ENCODE results near the gene COL23A1.

The COL23A1 gene

DNA sequence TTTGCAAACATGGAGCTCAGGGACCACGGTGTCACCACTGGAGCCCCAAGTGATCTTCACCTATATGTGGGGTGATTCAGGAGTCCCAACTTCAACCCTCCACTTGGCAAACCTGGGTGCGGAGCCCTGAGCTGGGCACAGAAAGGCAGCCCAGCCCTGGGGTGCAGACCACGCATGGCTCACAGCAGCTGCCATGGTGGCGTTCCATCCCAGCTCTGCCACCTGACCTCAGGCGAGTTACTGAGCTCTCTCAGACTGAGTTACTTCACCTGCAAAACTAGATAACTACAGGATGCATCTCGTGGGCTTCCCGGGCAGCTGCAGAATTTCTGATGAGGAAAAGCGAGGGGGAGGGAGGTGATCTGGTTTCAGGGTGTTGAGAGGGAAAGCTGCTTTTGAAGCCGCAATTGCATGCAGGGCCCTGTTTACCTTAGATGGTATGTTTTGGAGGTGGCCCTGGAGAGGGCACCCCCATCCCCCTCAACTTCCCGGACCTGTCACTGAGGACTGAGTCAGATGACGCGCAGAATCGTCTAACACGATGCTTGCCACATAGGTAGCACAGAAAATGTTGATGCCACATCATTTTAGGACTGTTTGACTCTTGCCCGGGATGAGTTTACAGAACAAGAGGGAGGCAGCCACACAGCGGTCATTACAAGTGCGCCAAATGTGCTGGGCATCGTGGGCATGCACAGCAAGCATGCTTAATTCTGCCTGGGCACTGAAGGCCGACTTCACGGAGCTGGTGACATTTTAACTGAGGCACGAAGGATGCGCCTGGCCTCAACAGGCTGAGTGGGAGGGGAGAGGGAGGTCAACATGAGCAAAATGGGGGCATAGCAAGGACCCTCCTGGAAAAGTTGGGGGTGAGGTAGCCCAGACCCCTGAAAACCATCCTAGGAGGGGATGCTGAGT lies 154.6 kb downstream of the COL23A1 start:
- Histone ChIP-seq H4K8ac (ENCODE audit: low read depth, low read length) (no peak overlapping the region), H3K23ac (ENCODE audit: low read depth, low read length, poor library complexity) (no peak overlapping the region), H3K27me3 (ENCODE audit: control insufficient read depth in 3 of 3, insufficient read depth in 3 of 3, low read depth in 1 of 3, low read length in 3 of 3) (no peaks in the 10 kb centered on the region), H3K79me1 (ENCODE audit: low read depth, low read length) (no peaks in the 10 kb centered on the region), H2AFZ (ENCODE audit: low read length) (no peak overlapping the region), H3K14ac (ENCODE audit: low read length) (no peak overlapping the region), H2BK120ac (ENCODE audit: low read depth, low read length) (no peak overlapping the region), H3K4me3 (ENCODE audit: low read length in 2 of 2) (no peak overlapping the region), H2BK5ac (ENCODE audit: low read length) (no peak overlapping the region), H4K91ac (ENCODE audit: low read depth, low read length, poor library complexity) (no peak overlapping the region), H3K9ac (ENCODE audit: low read depth, low read length, poor library complexity) (peak overlapping the region; percentile 34), H2AK5ac (ENCODE audit: low read depth, low read length) (peak overlapping the region; percentile 26), H2BK12ac (ENCODE audit: low read length) (peak overlapping the region; percentile 49), H3K18ac (ENCODE audit: low read length) (peak overlapping the region; percentile 83), H3K4ac (ENCODE audit: low read length) (no peak overlapping the region), H3K4me1 (ENCODE audit: control insufficient read depth in 2 of 2, insufficient read depth in 1 of 2, low read depth in 1 of 2, low read length in 2 of 2) (peaks cover 0 to 7% of the 10 kb centered on the region in 2 donors), H3K36me3 (replicated peaks in 1 of 2; ENCODE audit: control insufficient read depth in 2 of 2, insufficient read depth in 2 of 2, low read length in 2 of 2) (no peaks in the 10 kb centered on the region), H2BK15ac (ENCODE audit: low read length) (peak overlapping the region; percentile 57), H3K27ac (replicated peaks; ENCODE audit: low read length) (no peak overlapping the region), H3K9me3 (replicated peaks in 1 of 2; ENCODE audit: control insufficient read depth in 2 of 2, insufficient read depth in 1 of 2, low read depth in 1 of 2, low read length in 2 of 2) (peaks cover 0 to 3% of the 10 kb centered on the region in 2 donors), H3K4me2 (ENCODE audit: insufficient read depth, low read length, poor library complexity, severe bottlenecking) (no peak overlapping the region)
- no CpG with 5 or more reads among the region's 22 CpGs for WGBS, 2 donors (ENCODE audit: extremely low coverage in 2 of 2, insufficient read length in 2 of 2, insufficient replicate concordance in 1 of 2)
- no peak for DNase-seq (ENCODE audit: low spot score)

DNA sequence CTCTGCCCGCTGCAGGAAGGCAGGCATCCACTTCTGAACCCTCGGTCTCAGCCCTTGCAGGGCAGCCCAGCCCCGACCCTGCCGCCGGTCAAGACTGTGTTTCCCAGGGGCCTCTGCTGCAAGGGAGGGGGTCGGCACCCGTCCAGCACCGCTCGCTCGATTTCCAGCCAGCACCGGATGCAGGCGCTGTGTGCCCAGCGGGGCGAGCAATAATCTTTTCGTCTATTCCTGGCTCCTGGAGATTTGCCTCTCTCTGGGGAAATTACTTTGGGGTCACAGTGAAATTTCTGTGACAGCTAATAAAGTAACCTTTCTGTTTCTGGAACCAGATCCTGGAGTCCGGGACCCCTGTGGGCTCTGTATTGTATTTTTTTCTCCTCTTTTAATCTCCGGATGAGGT lies 155.3 kb downstream of the COL23A1 start:
- Histone ChIP-seq H3K9me3 (replicated peaks in 1 of 2; ENCODE audit: control insufficient read depth in 2 of 2, insufficient read depth in 1 of 2, low read depth in 1 of 2, low read length in 2 of 2) (peaks cover 0 to 3% of the 10 kb centered on the region in 2 donors), H3K27me3 (ENCODE audit: control insufficient read depth in 3 of 3, insufficient read depth in 3 of 3, low read depth in 1 of 3, low read length in 3 of 3) (no peaks in the 10 kb centered on the region), H3K4ac (ENCODE audit: low read length) (no peak overlapping the region), H3K4me1 (ENCODE audit: control insufficient read depth in 2 of 2, insufficient read depth in 1 of 2, low read depth in 1 of 2, low read length in 2 of 2) (peaks cover 0 to 7% of the 10 kb centered on the region in 2 donors), H3K36me3 (replicated peaks in 1 of 2; ENCODE audit: control insufficient read depth in 2 of 2, insufficient read depth in 2 of 2, low read length in 2 of 2) (no peaks in the 10 kb centered on the region), H3K18ac (ENCODE audit: low read length) (peak overlapping the region; percentile 1), H4K8ac (ENCODE audit: low read depth, low read length) (no peak overlapping the region), H3K9ac (ENCODE audit: low read depth, low read length, poor library complexity) (no peak overlapping the region), H3K27ac (replicated peaks; ENCODE audit: low read length) (no peak overlapping the region), H3K4me3 (ENCODE audit: low read length in 2 of 2) (no peak overlapping the region), H3K79me1 (ENCODE audit: low read depth, low read length) (no peaks in the 10 kb centered on the region), H2AFZ (ENCODE audit: low read length) (no peak overlapping the region), H2BK12ac (ENCODE audit: low read length) (no peak overlapping the region), H2AK5ac (ENCODE audit: low read depth, low read length) (peak overlapping the region; percentile 12), H2BK120ac (ENCODE audit: low read depth, low read length) (no peak overlapping the region), H3K4me2 (ENCODE audit: insufficient read depth, low read length, poor library complexity, severe bottlenecking) (no peak overlapping the region), H2BK15ac (ENCODE audit: low read length) (peak overlapping the region; percentile 25), H3K14ac (ENCODE audit: low read length) (no peak overlapping the region), H3K23ac (ENCODE audit: low read depth, low read length, poor library complexity) (no peak overlapping the region), H2BK5ac (ENCODE audit: low read length) (no peak overlapping the region), H4K91ac (ENCODE audit: low read depth, low read length, poor library complexity) (no peak overlapping the region)
- no CpG with 5 or more reads among the region's 17 CpGs for WGBS, 2 donors (ENCODE audit: extremely low coverage in 2 of 2, insufficient read length in 2 of 2, insufficient replicate concordance in 1 of 2)
- no peak for DNase-seq (ENCODE audit: low spot score)

- Histone ChIP-seq H3K18ac (ENCODE audit: low read length) (peak overlapping the region; percentile 81), H2AK5ac (ENCODE audit: low read depth, low read length) (peak overlapping the region; percentile 34), H2BK12ac (ENCODE audit: low read length) (no peak overlapping the region), H3K4ac (ENCODE audit: low read length) (peak overlapping the region; percentile 61), H3K14ac (ENCODE audit: low read length) (no peak overlapping the region), H2AFZ (ENCODE audit: low read length) (no peak overlapping the region), H3K36me3 (replicated peaks in 1 of 2; ENCODE audit: control insufficient read depth in 2 of 2, insufficient read depth in 2 of 2, low read length in 2 of 2) (no peaks in the 10 kb centered on the region), H2BK15ac (ENCODE audit: low read length) (peak overlapping the region; percentile 25), H2BK120ac (ENCODE audit: low read depth, low read length) (no peak overlapping the region), H3K23ac (ENCODE audit: low read depth, low read length, poor library complexity) (no peak overlapping the region), H4K8ac (ENCODE audit: low read depth, low read length) (no peak overlapping the region), H3K9me3 (replicated peaks in 1 of 2; ENCODE audit: control insufficient read depth in 2 of 2, insufficient read depth in 1 of 2, low read depth in 1 of 2, low read length in 2 of 2) (peaks cover 0 to 3% of the 10 kb centered on the region in 2 donors), H3K4me3 (ENCODE audit: low read length in 2 of 2) (no peak overlapping the region), H3K79me1 (ENCODE audit: low read depth, low read length) (no peaks in the 10 kb centered on the region), H3K4me2 (ENCODE audit: insufficient read depth, low read length, poor library complexity, severe bottlenecking) (no peak overlapping the region), H3K4me1 (ENCODE audit: control insufficient read depth in 2 of 2, insufficient read depth in 1 of 2, low read depth in 1 of 2, low read length in 2 of 2) (peaks cover 4 to 7% of the 10 kb centered on the region in 2 donors), H3K27ac (replicated peaks; ENCODE audit: low read length) (no peak overlapping the region), H3K9ac (ENCODE audit: low read depth, low read length, poor library complexity) (no peak overlapping the region), H2BK5ac (ENCODE audit: low read length) (no peak overlapping the region), H3K27me3 (ENCODE audit: control insufficient read depth in 3 of 3, insufficient read depth in 3 of 3, low read depth in 1 of 3, low read length in 3 of 3) (no peaks in the 10 kb centered on the region), H4K91ac (ENCODE audit: low read depth, low read length, poor library complexity) (no peak overlapping the region)
- DNase-seq (ENCODE audit: low spot score) = no peak
- WGBS, 2 donors (ENCODE audit: extremely low coverage in 2 of 2, insufficient read length in 2 of 2, insufficient replicate concordance in 1 of 2) = no CpG with 5 or more reads among the region's 13 CpGs
Observed at GRCh38 chr5:178434016-178434761, 156.0 kb downstream of the COL23A1 start.

GRCh38 chr5:178433273-178433775 lies 156.9 kb downstream of the COL23A1 start:
- no peak overlapping the region for H3K4me2 ChIP-seq (ENCODE audit: insufficient read depth, low read length, poor library complexity, severe bottlenecking)
- no CpG with 5 or more reads among the region's 7 CpGs for WGBS, 2 donors (ENCODE audit: extremely low coverage in 2 of 2, insufficient read length in 2 of 2, insufficient replicate concordance in 1 of 2)
- no peak overlapping the region for H3K9ac ChIP-seq (ENCODE audit: low read depth, low read length, poor library complexity)
- H2AFZ ChIP-seq (ENCODE audit: low read length) = no peak overlapping the region
- H2BK120ac ChIP-seq (ENCODE audit: low read depth, low read length) = no peak overlapping the region
- no peaks in the 10 kb centered on the region for H3K27me3 ChIP-seq (ENCODE audit: control insufficient read depth in 3 of 3, insufficient read depth in 3 of 3, low read depth in 1 of 3, low read length in 3 of 3)
- peak overlapping the region; percentile 33 for H2AK5ac ChIP-seq (ENCODE audit: low read depth, low read length)
- no peak overlapping the region for H2BK12ac ChIP-seq (ENCODE audit: low read length)
- H4K8ac ChIP-seq (ENCODE audit: low read depth, low read length) = no peak overlapping the region
- H2BK5ac ChIP-seq (ENCODE audit: low read length) = no peak overlapping the region
- H3K4me1 ChIP-seq (ENCODE audit: control insufficient read depth in 2 of 2, insufficient read depth in 1 of 2, low read depth in 1 of 2, low read length in 2 of 2) = peaks cover 12 to 14% of the 10 kb centered on the region in 2 donors
- no peak overlapping the region for H3K4me3 ChIP-seq (ENCODE audit: low read length in 2 of 2)
- no peak overlapping the region for H3K27ac ChIP-seq (replicated peaks; ENCODE audit: low read length)
- DNase-seq (ENCODE audit: low spot score) = no peak
- H3K9me3 ChIP-seq (replicated peaks in 1 of 2; ENCODE audit: control insufficient read depth in 2 of 2, insufficient read depth in 1 of 2, low read depth in 1 of 2, low read length in 2 of 2) = peaks cover 0 to 3% of the 10 kb centered on the region in 2 donors
- H3K4ac ChIP-seq (ENCODE audit: low read length) = no peak overlapping the region
- no peak overlapping the region for H4K91ac ChIP-seq (ENCODE audit: low read depth, low read length, poor library complexity)
- H3K14ac ChIP-seq (ENCODE audit: low read length) = no peak overlapping the region
- no peak overlapping the region for H2BK15ac ChIP-seq (ENCODE audit: low read length)
- no peak overlapping the region for H3K23ac ChIP-seq (ENCODE audit: low read depth, low read length, poor library complexity)
- H3K79me1 ChIP-seq (ENCODE audit: low read depth, low read length) = no peaks in the 10 kb centered on the region
- no peaks in the 10 kb centered on the region for H3K36me3 ChIP-seq (replicated peaks in 1 of 2; ENCODE audit: control insufficient read depth in 2 of 2, insufficient read depth in 2 of 2, low read length in 2 of 2)
- peak overlapping the region; percentile 20 for H3K18ac ChIP-seq (ENCODE audit: low read length)

All from neuronal stem cell (in vitro differentiated cells).